A673 (cell line): Measurements from ENCODE around the gene DNAJB12.
"Not testable (repeated sequence)": the region's sequence is repeated elsewhere in the genome, so short reads cannot be mapped to it uniquely, and the experiment has no call there.

Experiments
- CTCF ChIP-seq: fragments of 300-800, 200-600 bp; sonication (generic); conservative IDR thresholded peaks from 2 replicates; pipeline ENCODE4 v1.5.1; 2017; ENCODE audit warnings: low read depth, mild to moderate bottlenecking, antibody characterized with exemption, low read length, moderate library complexity, mixed read lengths
- EZH2 ChIP-seq: fragments of 200-600 bp; sonication (generic); IDR thresholded peaks from 2 replicates; pipeline ENCODE4 v1.6.1; 2017; ENCODE audit warnings: borderline replicate concordance, low read depth, mild to moderate bottlenecking, mixed read lengths, antibody characterized with exemption, low read length; ENCODE audit not compliant: poor library complexity, severe bottlenecking

GRCh38 chr10:72296829-72297280, 57.9 kb downstream of the DNAJB12 start:
- not testable (repeated sequence) for TF ChIP-seq CTCF, EZH2
